Neural progenitor cell (in vitro differentiated cells): ENCODE measurements around the gene UXT.
"Not testable (repeated sequence)": the region's sequence is repeated elsewhere in the genome, so short reads cannot be mapped to it uniquely, and the experiment has no call there.

Experiments
- CTCF ChIP-seq: fragments of 200-600 bp; sonication (generic); IDR thresholded peaks from 2 replicates; pipeline ENCODE4 v1.5.1; 2017; ENCODE audit warnings: antibody characterized with exemption, mild to moderate bottlenecking
- EZH2 ChIP-seq: fragments of 200-600 bp; sonication (generic); IDR thresholded peaks from 2 replicates; pipeline ENCODE4 v1.6.1; 2017; ENCODE audit warnings: antibody characterized with exemption, mild to moderate bottlenecking, moderate library complexity
- EZH2phosphoT487 ChIP-seq: fragments of 200-600 bp; sonication (generic); IDR thresholded peaks from 2 replicates; pipeline ENCODE4 v1.6.1; 2017; ENCODE audit warnings: antibody characterized with exemption

- TF ChIP-seq CTCF, EZH2phosphoT487, EZH2: not testable (repeated sequence)
Observed at GRCh38 chrX:47675959-47676859, 17.2 kb upstream of the UXT start.
